Activated CD4-positive, CD25-positive, alpha-beta regulatory T cell treated with anti-CD3 and anti-CD28 coated beads, Interleukin-2, amount 50 U/mL, for 24 hours (primary cell): Measurements from ENCODE around the gene PAPPA2.
"Not testable (repeated sequence)": the region's sequence is repeated elsewhere in the genome, so short reads cannot be mapped to it uniquely, and the experiment has no call there.

Experiments
- ATAC-seq, 2 donors: fragments of 150-1000 bp; cut with Tn5 transposase; one replicate each; pipeline ENCODE4 v1.10.0; 2021; ENCODE audit warnings: mild to moderate bottlenecking in 1 of 2, moderate library complexity in 1 of 2

The PAPPA2 gene

GRCh38 chr1:176699821-176700220, 236.8 kb downstream of the PAPPA2 start:
- no peak for ATAC-seq

DNA sequence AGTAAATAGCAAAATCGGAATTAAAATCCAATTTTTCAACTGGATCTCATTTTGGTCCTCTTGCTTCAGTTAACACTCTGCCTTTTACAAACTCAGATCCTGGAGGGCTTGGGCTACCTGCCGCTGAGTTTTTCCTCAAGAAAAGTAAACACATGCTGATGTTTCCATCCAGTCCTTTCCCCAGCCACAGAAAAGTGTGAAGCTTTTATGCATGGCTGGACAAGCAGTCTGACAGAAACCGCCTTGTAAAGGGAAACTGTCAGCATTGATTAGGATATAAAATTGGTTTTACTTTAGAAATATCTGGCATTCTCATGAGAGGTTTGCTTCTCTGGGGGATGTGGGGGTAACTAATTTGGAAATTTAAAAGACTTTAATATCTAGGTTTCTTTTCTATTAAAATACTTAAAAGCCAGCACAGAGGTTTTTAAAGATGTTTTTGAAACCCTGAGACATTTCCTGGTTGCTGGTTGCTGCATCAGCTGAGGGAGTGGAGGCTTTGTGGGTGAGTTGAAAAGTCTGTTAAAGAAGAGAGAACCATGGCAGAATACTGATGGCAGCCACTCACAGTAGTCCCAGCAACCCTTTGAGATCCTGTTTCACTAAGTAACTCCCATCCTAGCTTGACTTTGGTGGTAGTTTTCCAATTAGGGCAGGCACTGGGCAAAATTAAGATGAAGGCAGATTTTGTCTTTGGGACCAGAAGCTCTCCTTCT, 238.3 kb downstream of the PAPPA2 start:
- no peak for ATAC-seq

DNA sequence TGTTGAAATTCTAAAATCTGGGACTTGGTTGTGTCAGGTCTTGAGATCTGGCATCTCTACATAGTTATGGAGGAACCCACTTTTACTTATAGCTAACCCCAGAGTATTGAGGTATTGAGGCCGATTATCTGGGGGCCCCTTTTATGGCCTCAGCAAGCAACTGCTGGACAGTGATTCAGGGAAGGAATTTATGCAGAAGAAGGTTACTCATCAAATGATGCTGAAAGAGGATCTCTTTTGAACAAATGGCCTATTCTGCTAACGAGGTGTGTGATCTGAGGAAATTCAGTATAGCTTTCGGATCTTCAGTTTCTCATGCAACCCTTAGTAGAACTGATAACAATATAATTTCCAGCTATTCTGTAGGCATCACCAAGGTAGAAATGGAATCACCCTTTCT, 239.9 kb downstream of the PAPPA2 start:
- no peak for ATAC-seq

DNA sequence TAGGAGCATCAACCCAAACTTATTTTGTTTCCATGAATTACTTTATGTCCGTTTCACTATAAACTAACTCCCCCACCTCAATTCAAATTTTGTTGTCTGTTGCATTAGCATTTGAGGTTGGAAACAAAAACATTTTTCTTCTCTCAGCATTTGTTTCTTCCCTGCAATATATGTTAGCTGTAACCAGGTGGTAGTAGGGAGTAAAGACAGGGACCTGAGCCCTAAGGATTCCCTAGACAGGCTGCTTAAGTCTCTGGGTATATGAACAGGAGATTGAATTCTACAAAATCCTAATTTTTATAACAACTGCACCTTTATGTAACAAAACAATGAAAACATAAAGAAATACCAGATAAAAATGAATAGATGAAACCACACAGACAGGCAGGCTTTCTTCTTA, 242.6 kb downstream of the PAPPA2 start:
- ATAC-seq, result no peak

DNA sequence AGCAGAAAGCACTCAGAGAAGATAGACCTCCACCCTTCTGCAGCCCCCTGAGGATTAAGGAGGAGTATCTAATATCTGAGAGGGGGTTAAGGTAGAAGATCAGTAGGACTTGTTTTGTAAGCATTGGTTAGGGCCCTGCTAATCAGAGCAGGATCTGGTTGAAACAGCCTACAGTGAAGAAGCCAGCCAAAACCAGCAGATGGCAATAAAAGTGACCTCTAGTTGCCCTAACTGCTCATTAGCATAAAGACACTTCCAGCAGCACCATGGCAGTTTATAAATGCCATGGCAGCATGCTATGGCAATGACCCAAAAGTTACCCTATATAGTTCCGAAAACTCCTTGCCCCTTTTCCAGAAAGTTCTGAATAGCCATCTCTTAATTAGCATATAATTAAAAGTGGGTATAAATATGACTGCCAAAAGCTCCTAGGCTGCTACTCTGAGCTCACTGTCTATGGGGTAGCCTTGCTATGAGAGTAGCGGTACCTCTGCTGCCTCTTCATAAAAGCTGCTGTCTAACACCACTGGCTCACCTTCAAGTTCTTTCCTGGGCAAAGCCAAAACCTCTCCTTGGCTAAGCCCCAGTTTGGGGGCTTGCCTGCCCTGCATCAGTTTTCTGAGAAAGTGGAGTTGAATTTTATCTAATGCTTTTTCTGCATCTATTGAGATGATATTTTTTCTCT, 254.2 kb downstream of the PAPPA2 start:
- no peak for ATAC-seq

DNA sequence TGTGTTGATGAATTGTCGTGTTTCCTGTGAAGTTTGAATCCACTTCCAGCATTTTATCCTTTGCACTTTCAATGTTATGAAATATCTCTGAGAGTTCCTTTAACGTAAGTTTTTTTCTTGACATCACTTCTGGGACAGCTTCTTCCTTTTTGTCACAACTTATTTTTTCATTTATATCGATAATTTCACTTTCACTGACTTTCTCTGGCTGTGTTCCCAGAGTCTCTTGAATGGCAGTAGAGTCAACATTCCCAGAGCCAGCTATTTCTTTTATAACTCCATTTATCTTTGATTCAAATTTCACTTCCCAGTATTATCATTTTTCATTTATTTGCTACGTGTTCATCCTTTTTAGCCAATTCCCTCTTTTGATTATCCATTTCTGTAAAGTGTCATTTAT, 256.5 kb downstream of the PAPPA2 start:
- no peak for ATAC-seq

DNA sequence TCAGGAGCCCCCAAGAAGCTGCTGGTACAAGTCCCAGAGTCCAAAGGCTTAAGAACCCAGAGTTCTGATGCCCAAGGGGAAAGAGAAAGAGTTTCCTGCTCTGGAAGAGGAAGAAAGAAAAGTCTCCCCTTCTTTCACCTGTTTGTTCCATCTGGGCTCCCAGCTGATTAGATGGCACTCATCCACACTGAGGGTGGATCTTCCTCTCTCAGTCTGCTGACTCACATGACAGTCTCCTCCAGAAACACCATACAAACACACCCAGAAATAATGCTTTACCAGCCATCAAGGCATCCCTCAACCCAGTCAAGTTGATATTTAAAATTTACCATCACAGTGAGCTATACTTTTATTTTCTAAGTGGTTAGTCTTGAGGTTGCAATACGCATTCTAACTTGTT, 257.9 kb downstream of the PAPPA2 start:
- no peak for ATAC-seq

DNA sequence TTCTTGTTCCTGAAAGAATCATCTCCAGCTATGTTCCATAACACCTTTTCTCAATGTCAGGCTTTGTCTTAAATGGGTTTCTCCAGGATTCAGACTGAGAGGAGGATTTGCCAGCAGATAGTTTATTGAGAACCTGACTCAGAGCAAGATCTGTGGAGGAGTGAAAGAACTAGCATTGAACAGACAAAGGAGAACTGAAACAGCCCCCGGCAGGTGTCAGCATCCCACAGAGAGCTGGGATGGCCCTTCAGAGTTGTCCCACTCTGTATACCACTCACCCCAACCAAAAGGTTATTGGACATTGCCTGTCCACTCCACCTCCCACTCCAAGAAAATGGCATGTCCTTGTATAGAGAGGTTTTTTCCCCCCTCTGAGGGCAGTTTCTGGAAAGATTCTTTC, 270.7 kb downstream of the PAPPA2 start:
- no peak for ATAC-seq

DNA sequence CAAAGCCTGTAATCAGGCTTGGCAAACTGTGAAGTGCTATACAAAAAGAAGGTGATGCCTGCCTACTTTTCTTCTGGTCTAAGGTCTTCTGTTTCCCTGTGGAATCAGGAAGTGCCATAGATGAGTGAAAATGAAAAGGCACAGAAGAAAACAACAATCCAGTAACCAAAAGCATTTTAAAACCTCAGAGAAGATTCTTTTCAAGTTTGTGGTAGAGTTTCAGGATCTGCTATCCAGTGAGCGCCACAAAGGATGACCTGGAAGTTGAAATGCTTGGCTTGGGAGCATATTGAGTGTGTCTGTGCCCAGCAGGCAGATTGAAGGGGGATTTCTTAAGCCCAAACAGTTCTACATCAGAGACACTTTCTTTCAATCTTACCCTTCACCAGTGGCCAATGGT, 272.2 kb downstream of the PAPPA2 start:
- no peak for ATAC-seq

DNA sequence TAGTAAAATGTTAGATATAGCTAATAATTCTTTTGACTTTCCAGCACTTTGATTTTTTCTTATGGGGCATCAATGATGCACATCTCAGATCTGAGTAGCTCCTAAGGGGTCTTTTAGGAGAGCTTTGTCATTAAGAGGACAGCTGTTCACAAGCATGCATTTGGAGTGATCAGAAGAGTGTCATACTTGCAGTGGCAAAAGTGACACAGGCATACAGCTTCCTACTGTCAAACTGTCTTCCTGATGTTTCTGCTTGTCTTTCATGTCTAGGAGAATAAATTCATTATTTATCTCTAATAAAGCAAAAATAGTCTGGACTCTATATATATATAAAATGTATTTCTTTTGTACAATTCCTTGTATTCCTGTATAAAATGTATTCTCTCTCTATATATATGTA, 273.0 kb downstream of the PAPPA2 start:
- ATAC-seq, result no peak

GRCh38 chr1:176741181-176741580, 278.2 kb downstream of the PAPPA2 start:
- ATAC-seq, result no peak

- ATAC-seq, result no peak
These were observed 279.3 kb downstream of the PAPPA2 start for GRCh38 chr1:176742322-176742721.

DNA sequence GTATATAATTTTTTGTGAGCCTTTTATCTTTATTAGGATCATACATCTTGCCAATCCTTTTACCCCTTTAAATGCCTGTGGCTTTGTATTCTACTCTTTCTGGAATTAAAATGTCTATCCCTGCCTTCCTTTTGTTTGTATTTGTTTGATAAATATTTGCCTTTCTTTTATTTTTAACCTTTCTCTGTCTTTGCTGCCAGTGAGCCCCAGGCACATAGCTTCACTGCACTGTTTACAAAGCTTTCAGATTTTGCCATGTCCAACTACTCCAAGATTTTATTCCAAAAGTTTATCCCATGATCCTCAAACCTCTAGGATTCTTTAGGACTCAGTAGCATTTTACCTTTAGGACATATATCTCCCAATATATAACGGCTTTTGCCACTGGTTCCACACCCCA, 281.2 kb downstream of the PAPPA2 start:
- no peak for ATAC-seq

DNA sequence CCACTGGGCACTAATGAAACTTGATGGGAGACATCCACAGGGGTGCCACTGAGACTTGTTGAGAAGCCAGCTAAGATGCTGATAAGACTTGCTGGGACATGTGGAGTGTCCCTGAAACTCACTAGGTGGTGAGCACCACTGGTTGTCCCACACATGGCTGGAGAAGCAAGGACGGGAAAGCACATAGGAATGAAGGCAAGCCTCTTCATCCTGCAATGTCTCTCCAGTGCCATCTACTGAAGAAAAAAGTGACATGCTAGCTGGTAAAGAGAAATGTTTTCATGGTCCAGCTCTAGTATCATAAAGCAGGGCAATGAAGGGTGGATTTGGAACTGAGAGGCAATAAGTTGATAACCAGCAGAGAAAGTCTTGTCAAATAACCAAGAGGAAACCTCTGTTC, 283.0 kb downstream of the PAPPA2 start:
- no peak for ATAC-seq

- no peak for ATAC-seq
These were observed 289.5 kb downstream of the PAPPA2 start for GRCh38 chr1:176752505-176752904.

GRCh38 chr1:176754676-176755075, 291.7 kb downstream of the PAPPA2 start:
- no peak for ATAC-seq

GRCh38 chr1:176756817-176757216, 293.8 kb downstream of the PAPPA2 start:
- ATAC-seq, result not testable (repeated sequence)

DNA sequence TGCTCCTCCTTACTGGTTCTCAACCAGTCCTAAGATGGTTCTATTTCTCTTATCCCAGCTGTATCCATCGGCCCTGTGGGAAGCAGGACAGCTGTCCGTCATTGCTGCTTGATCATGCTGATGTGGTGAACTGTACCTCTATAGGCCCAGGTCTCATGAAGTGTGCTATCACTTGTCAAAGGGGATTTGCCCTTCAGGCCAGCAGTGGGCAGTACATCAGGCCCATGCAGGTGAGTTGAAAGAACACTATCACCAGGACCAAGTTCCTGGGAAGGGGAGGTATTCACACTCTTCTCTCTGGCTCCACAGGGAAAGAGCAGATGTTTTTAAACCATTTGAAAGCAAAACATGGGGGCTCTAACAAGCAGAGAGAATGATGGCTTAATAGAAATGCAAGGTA, 302.6 kb downstream of the PAPPA2 start:
- ATAC-seq, result no peak

GRCh38 chr1:176766779-176767178, 303.8 kb downstream of the PAPPA2 start:
- ATAC-seq, result no peak

DNA sequence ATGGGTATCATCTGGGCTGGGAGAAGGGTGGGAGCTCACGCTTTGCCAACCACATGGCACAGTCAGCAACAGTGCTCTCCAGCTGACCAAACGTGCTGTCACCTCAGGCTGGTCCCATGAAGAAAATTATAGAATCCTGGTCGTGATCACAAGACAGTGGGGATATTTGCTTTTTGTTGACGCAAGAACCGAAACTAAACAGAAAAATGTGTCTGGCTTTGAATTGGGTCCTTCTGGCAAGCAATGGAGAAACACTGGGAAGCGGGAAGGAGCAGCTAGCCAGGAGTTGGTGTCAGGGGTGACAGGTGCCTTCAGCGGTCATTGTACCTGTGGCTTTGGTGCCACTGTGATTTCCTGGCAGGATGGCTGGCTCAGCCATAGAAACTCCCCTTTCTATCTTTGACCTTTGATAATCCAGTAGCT, 304.8 kb downstream of the PAPPA2 start:
- ATAC-seq, result no peak

DNA sequence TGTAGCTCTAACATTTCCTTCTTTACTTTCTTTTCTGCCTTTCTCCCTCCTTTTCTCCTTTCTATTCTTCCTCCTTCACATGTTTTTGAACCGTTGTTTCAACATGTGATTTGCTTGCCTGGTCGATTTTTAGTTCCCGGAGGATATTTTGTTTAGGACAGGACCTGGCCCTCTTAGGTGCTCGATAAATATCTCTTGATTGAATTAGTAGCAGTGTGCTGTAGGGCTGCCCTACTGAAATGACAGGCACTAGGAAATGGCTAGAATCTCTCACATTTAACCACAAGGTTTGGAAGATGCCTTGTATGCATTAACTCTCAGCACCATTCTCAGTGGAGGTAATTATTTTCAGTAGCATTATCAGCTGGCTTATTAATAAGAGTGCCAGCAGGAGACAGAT, 305.6 kb downstream of the PAPPA2 start:
- ATAC-seq, result no peak

- ATAC-seq, result no peak
These were observed 307.1 kb downstream of the PAPPA2 start for GRCh38 chr1:176770066-176770465.

DNA sequence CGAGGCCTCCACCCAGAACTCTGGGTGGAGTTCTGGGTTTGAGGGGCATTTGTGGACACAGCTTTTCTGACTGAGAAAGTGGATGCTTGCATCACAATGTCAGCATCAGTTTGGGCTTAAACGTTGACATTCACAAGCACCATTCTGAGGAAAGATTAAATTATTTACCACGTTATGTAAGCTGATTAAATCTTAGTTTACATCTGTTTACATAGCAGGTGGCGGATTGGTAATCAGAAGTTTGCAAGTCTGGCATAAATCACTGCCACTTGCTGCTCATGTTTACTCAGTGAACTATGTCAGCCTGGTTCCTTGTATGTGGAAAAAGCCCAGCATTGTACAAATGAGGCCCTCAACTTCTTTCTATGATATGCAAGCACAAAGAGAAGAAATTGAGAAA, 310.1 kb downstream of the PAPPA2 start:
- no peak for ATAC-seq

GRCh38 chr1:176774224-176774623, 311.2 kb downstream of the PAPPA2 start:
- no peak for ATAC-seq

DNA sequence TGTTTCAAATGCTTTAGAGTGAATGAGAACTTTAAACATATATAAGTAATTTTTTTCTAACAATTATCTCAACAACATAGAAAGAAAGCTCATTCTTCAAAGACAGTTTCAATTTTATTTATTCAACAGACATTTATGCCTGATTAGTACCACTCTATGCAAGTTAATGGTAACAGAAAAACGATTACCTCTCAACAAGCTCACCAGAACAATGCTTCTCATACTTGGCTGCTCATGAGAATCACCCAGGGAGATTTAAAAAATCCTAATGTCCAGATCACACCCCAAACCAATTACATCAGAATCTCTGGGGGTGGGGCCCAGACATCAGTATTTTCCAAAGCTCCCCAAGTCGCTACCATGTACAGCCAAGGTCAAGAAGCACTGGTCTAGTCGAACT, 312.4 kb downstream of the PAPPA2 start:
- ATAC-seq, result no peak
